Right kidney (tissue), 1 donor: ENCODE measurements around the gene N4BP3.

Experiments used
- DNase-seq: peaks from one replicate; pipeline ENCODE4 v3.0.0-alpha.2; 2016

N4BP3 gene

GRCh38 chr5:178149199-178149932, 36.0 kb downstream of the N4BP3 start:
- no peak for DNase-seq

GRCh38 chr5:178150977-178151734, 37.8 kb downstream of the N4BP3 start:
- no peak for DNase-seq

GRCh38 chr5:178152491-178153444, 39.4 kb downstream of the N4BP3 start:
- DNase-seq, result no peak

- peak; percentile 90 for DNase-seq
Observed at GRCh38 chr5:178153530-178154340, 40.4 kb downstream of the N4BP3 start, which contains the start of gene NHP2. Gene NHP2 (minus strand): TSS chr5:178153885. CDS start chr5:178153817, 68 bp downstream.

GRCh38 chr5:178155065-178155464, 41.7 kb downstream of the N4BP3 start:
- DNase-seq, result no peak

- DNase-seq, result no peak
Observed at GRCh38 chr5:178160176-178160575, 46.8 kb downstream of the N4BP3 start.

- DNase-seq, result no peak
Observed at GRCh38 chr5:178162481-178162880, 49.1 kb downstream of the N4BP3 start.

- DNase-seq, result peak; percentile 82
Observed at GRCh38 chr5:178163772-178164735, 50.7 kb downstream of the N4BP3 start.

GRCh38 chr5:178165581-178165980, 52.2 kb downstream of the N4BP3 start:
- DNase-seq, result peak; percentile 38

- no peak for DNase-seq
Observed at GRCh38 chr5:178170455-178170854, 57.1 kb downstream of the N4BP3 start.

- DNase-seq, result no peak
Observed at GRCh38 chr5:178174456-178174855, 61.1 kb downstream of the N4BP3 start.
